Measurements from ENCODE around the gene CMC2.

Gene CMC2

GRCh38 chr16:80996688-80997138 is 10.0 kb downstream of the CMC2 start:
- DNase-seq (ENCODE audit: low read depth) = no peak
- H3K4me3 ChIP-seq (ENCODE audit: low read length) = no peak overlapping the region
- TF ChIP-seq CTCF (conservative IDR thresholded peaks at IDR 0.05; ENCODE audit: low read depth, low read length) = no peak

- no peak overlapping the region for H3K4me3 ChIP-seq (ENCODE audit: low read length)
- no peak for DNase-seq (ENCODE audit: low read depth)
- TF ChIP-seq CTCF (conservative IDR thresholded peaks at IDR 0.05; ENCODE audit: low read depth, low read length) = no peak
These were observed 12.2 kb downstream of the CMC2 start for GRCh38 chr16:80994451-80994850.

GRCh38 chr16:80993834-80994233 is 12.9 kb downstream of the CMC2 start:
- DNase-seq (ENCODE audit: low read depth) = no peak
- no peak overlapping the region for H3K4me3 ChIP-seq (ENCODE audit: low read length)
- TF ChIP-seq CTCF (conservative IDR thresholded peaks at IDR 0.05; ENCODE audit: low read depth, low read length) = no peak

- no peak for TF ChIP-seq CTCF (conservative IDR thresholded peaks at IDR 0.05; ENCODE audit: low read depth, low read length)
- H3K4me3 ChIP-seq (ENCODE audit: low read length) = peak overlapping the region; percentile 21
- DNase-seq (ENCODE audit: low read depth) = peak; percentile 80
These were observed 13.4 kb downstream of the CMC2 start for GRCh38 chr16:80993307-80993706.

GRCh38 chr16:80992676-80993293 is 13.9 kb downstream of the CMC2 start:
- DNase-seq (ENCODE audit: low read depth) = no peak
- TF ChIP-seq CTCF (conservative IDR thresholded peaks at IDR 0.05; ENCODE audit: low read depth, low read length) = no peak
- H3K4me3 ChIP-seq (ENCODE audit: low read length) = peak overlapping the region; percentile 21

GRCh38 chr16:80991792-80992430 is 14.8 kb downstream of the CMC2 start:
- no peak overlapping the region for H3K4me3 ChIP-seq (ENCODE audit: low read length)
- TF ChIP-seq CTCF (conservative IDR thresholded peaks at IDR 0.05; ENCODE audit: low read depth, low read length) = no peak
- DNase-seq (ENCODE audit: low read depth) = no peak

- DNase-seq (ENCODE audit: low read depth) = no peak
- TF ChIP-seq CTCF (conservative IDR thresholded peaks at IDR 0.05; ENCODE audit: low read depth, low read length) = no peak
- no peak overlapping the region for H3K4me3 ChIP-seq (ENCODE audit: low read length)
These were observed 15.7 kb downstream of the CMC2 start for GRCh38 chr16:80990978-80991377.

All from retinal pigment epithelial cell (primary cell).